GM18868 (cell line): ENCODE results near the gene DTNB.
"Not testable (repeated sequence)": the region's sequence is repeated elsewhere in the genome, so short reads cannot be mapped to it uniquely, and the experiment has no call there.

Experiments used
- ATAC-seq: cut with Tn5 transposase; IDR thresholded peaks from one replicate; pipeline ENCODE4 v1.9.1; 2021; ENCODE audit warnings: mild to moderate bottlenecking, moderate library complexity; ENCODE audit not compliant: unreplicated experiment

DTNB gene

GRCh38 chr2:25549571-25549970, 123.8 kb downstream of the DTNB start:
- not testable (repeated sequence) for ATAC-seq

GRCh38 chr2:25548601-25549000, 124.8 kb downstream of the DTNB start:
- no peak for ATAC-seq

GRCh38 chr2:25546852-25547251, 126.5 kb downstream of the DTNB start:
- ATAC-seq, result no peak

GRCh38 chr2:25545899-25546298, 127.5 kb downstream of the DTNB start:
- ATAC-seq, result no peak

- ATAC-seq, result no peak
These were observed 128.9 kb downstream of the DTNB start for GRCh38 chr2:25544445-25544844.

- no peak for ATAC-seq
These were observed 129.4 kb downstream of the DTNB start for GRCh38 chr2:25543939-25544338.

GRCh38 chr2:25541378-25541777, 132.0 kb downstream of the DTNB start:
- no peak for ATAC-seq

GRCh38 chr2:25539136-25539535, 134.2 kb downstream of the DTNB start:
- ATAC-seq, result no peak

GRCh38 chr2:25537526-25537925, 135.9 kb downstream of the DTNB start:
- no peak for ATAC-seq

- ATAC-seq, result not testable (repeated sequence)
These were observed 137.7 kb downstream of the DTNB start for GRCh38 chr2:25535411-25536289.

- ATAC-seq, result not testable (repeated sequence)
These were observed 138.4 kb downstream of the DTNB start for GRCh38 chr2:25534937-25535336.

GRCh38 chr2:25534455-25534854, 138.9 kb downstream of the DTNB start:
- ATAC-seq, result no peak

GRCh38 chr2:25533771-25534170, 139.6 kb downstream of the DTNB start:
- not testable (repeated sequence) for ATAC-seq

- no peak for ATAC-seq
These were observed 140.9 kb downstream of the DTNB start for GRCh38 chr2:25532521-25532920.

GRCh38 chr2:25529034-25529433, 144.3 kb downstream of the DTNB start:
- no peak for ATAC-seq

- no peak for ATAC-seq
These were observed 145.2 kb downstream of the DTNB start for GRCh38 chr2:25528173-25528572.

- ATAC-seq, result no peak
These were observed 148.9 kb downstream of the DTNB start for GRCh38 chr2:25524507-25524906.

GRCh38 chr2:25523060-25523459, 150.3 kb downstream of the DTNB start:
- ATAC-seq, result no peak

- ATAC-seq, result peak; percentile 78
These were observed 151.6 kb downstream of the DTNB start for GRCh38 chr2:25521665-25522387.

GRCh38 chr2:25521126-25521525, 152.3 kb downstream of the DTNB start:
- ATAC-seq, result no peak

GRCh38 chr2:25517701-25518100, 155.7 kb downstream of the DTNB start:
- no peak for ATAC-seq

- ATAC-seq, result peak; percentile 67
These were observed 159.2 kb downstream of the DTNB start for GRCh38 chr2:25514043-25514637.
